ENCODE data around the gene RRP7A.
"Not testable (repeated sequence)": the region's sequence is repeated elsewhere in the genome, so short reads cannot be mapped to it uniquely, and the experiment has no call there.

Gene RRP7A

DNA sequence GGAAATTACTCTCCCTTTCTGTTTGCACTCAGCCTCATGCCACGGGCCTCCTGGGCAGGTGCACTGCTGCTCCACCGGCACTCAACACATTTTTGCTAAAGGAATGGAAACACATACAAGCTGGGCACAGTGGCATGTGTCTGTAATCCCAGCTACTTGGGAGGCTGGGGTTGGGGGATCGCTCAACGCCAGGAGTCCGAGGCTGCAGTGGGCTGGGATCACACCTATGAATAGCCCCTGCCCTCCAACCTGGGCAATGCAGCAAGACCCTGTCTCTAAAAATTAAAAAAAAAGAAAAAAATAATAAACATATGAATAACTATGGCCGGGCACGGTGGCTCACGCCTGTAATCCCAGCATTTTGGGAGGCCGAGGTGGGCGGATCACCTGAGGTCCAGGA, 30.6 kb downstream of the RRP7A start:
- TF ChIP-seq, protein P1, sequence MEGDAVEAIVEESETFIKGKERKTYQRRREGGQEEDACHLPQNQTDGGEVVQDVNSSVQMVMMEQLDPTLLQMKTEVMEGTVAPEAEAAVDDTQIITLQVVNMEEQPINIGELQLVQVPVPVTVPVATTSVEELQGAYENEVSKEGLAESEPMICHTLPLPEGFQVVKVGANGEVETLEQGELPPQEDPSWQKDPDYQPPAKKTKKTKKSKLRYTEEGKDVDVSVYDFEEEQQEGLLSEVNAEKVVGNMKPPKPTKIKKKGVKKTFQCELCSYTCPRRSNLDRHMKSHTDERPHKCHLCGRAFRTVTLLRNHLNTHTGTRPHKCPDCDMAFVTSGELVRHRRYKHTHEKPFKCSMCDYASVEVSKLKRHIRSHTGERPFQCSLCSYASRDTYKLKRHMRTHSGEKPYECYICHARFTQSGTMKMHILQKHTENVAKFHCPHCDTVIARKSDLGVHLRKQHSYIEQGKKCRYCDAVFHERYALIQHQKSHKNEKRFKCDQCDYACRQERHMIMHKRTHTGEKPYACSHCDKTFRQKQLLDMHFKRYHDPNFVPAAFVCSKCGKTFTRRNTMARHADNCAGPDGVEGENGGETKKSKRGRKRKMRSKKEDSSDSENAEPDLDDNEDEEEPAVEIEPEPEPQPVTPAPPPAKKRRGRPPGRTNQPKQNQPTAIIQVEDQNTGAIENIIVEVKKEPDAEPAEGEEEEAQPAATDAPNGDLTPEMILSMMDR (IDR thresholded peaks at IDR 0.05; ENCODE audit: low read length), result no peak
- TF ChIP-seq EZH2 (IDR thresholded peaks at IDR 0.05; ENCODE audit: borderline replicate concordance, low read length), result no peak
- no peak overlapping the region for H3K4me2 ChIP-seq (ENCODE audit: low read length)

DNA sequence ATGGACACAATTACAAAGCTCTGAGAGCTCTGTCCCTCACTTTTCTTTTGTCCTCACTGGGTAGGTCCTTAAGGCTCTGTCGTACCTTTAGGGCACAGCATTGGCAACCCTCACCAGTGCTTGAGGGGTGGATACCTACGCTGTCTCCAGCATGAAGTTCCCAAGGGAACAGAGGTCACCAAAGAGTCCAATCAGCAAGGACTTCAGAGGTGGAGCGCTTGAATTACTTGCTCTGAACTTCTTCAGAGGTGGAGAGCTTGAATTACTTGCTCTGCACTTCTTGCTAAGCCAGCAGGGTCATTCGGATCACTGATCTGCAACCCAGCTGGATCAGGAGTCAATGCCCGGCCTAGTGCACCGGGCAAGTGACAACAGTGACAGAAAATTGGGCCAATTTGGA, 35.1 kb downstream of the RRP7A start:
- H3K27ac ChIP-seq (ENCODE audit: low read depth, low read length, poor library complexity, severe bottlenecking), result no peak overlapping the region
- no peaks in the 10 kb centered on the region for H3K36me3 ChIP-seq (ENCODE audit: insufficient read depth, low read length)
- no peak overlapping the region for H3K9ac ChIP-seq (ENCODE audit: low read length)
- no peak for TF ChIP-seq EZH2 (IDR thresholded peaks at IDR 0.05; ENCODE audit: borderline replicate concordance, low read length)
- TF ChIP-seq, protein P1 (IDR thresholded peaks at IDR 0.05; ENCODE audit: low read length), result no peak
- H3K4me3 ChIP-seq (ENCODE audit: low read depth, low read length, poor library complexity, severe bottlenecking), result no peak overlapping the region
- H3K27me3 ChIP-seq (ENCODE audit: insufficient read depth, low read length), result no peaks in the 10 kb centered on the region
- H3K9me2 ChIP-seq (ENCODE audit: low read depth, low read length), result no peaks in the 10 kb centered on the region
- no peak overlapping the region for H2AFZ ChIP-seq (ENCODE audit: low read length)
- no peaks in the 10 kb centered on the region for H4K20me1 ChIP-seq (ENCODE audit: insufficient read depth, low read length)
- H3K4me1 ChIP-seq (ENCODE audit: insufficient read depth, low read length, severe bottlenecking), result no peaks in the 10 kb centered on the region
- H3F3A ChIP-seq (ENCODE audit: insufficient read depth, low read length), result no peaks in the 10 kb centered on the region
- no peaks in the 10 kb centered on the region for H3K79me2 ChIP-seq (ENCODE audit: insufficient read depth, low read length)
- no peaks in the 10 kb centered on the region for H3K9me3 ChIP-seq (ENCODE audit: low read length)
- no peak overlapping the region for H3K4me2 ChIP-seq (ENCODE audit: low read length)

More for the DNA sequence above, 30.6 kb downstream of the RRP7A start:
- Histone ChIP-seq H2AFZ (ENCODE audit: low read length) (no peak overlapping the region), H3K4me3 (ENCODE audit: low read depth, low read length, poor library complexity, severe bottlenecking) (no peak overlapping the region), H3K27ac (ENCODE audit: low read depth, low read length, poor library complexity, severe bottlenecking) (no peak overlapping the region), H3K9me3 (ENCODE audit: low read length) (no peaks in the 10 kb centered on the region), H3F3A (ENCODE audit: insufficient read depth, low read length) (no peaks in the 10 kb centered on the region), H3K9me2 (ENCODE audit: low read depth, low read length) (no peaks in the 10 kb centered on the region), H3K9ac (ENCODE audit: low read length) (no peak overlapping the region), H3K36me3 (ENCODE audit: insufficient read depth, low read length) (no peaks in the 10 kb centered on the region), H3K4me1 (ENCODE audit: insufficient read depth, low read length, severe bottlenecking) (no peaks in the 10 kb centered on the region), H3K79me2 (ENCODE audit: insufficient read depth, low read length) (no peaks in the 10 kb centered on the region), H3K27me3 (ENCODE audit: insufficient read depth, low read length) (no peaks in the 10 kb centered on the region), H4K20me1 (ENCODE audit: insufficient read depth, low read length) (no peaks in the 10 kb centered on the region)

DNA sequence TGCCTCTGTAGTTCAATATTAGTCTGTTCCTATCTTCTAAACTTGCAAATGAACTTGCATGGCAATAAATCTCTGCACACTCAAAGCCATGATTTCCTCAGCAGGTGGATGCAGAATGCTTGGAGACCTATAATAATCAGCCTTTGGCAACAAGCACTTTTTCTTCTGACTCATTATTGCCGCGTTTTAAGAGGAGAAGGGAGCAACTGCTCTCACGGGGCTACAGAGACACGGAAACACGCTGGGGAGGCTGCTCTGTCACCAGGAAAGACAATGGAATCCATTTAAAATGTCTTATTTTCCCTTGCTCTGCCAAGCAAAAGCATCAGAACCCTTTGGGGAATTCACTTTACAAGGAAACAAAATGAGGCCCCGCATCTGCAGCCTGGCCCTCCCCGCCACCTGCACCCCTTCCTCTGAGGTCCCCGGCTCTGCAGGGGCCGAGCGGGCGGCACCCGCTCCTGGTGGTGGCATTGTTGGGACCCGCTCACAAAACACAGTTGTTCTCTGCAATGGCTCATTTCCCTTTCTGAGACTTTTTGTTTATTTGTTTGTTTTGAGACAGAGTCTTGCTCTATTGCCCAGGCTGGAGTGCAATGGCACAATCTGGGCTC, 35.9 kb downstream of the RRP7A start:
- not testable (repeated sequence) for H3K4me1 ChIP-seq (ENCODE audit: insufficient read depth, low read length, severe bottlenecking); H3K9ac ChIP-seq (ENCODE audit: low read length); H3K36me3 ChIP-seq (ENCODE audit: insufficient read depth, low read length); H2AFZ ChIP-seq (ENCODE audit: low read length); H3K79me2 ChIP-seq (ENCODE audit: insufficient read depth, low read length); H3K9me2 ChIP-seq (ENCODE audit: low read depth, low read length); H3K27me3 ChIP-seq (ENCODE audit: insufficient read depth, low read length); H3K9me3 ChIP-seq (ENCODE audit: low read length); H3K27ac ChIP-seq (ENCODE audit: low read depth, low read length, poor library complexity, severe bottlenecking); H4K20me1 ChIP-seq (ENCODE audit: insufficient read depth, low read length); H3K4me2 ChIP-seq (ENCODE audit: low read length); H3F3A ChIP-seq (ENCODE audit: insufficient read depth, low read length); H3K4me3 ChIP-seq (ENCODE audit: low read depth, low read length, poor library complexity, severe bottlenecking)

DNA sequence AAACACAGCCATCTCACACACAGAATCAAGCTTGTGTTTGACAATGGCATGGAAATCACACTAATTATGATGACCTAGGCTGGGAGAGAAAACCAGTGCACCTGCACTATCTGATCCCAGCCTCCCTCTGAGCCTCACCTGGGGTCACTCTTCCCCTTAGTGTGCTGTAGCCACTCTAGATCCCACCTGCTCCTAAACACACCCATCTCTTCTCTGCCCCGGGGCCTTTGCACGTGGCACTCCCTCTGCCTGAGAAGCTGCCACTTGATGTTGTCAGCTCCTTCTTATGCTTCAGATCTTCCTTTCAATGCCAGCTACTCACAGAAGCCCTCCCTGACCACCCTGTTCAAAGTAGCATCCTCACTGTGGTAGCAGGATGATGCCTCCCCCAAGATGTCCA, 44.5 kb downstream of the RRP7A start:
- H3K27me3 ChIP-seq (ENCODE audit: insufficient read depth, low read length), result peaks cover 6% of the 10 kb centered on the region; the same call in 1 of the 2 replicates
- no peaks in the 10 kb centered on the region for H3K9me2 ChIP-seq (ENCODE audit: low read depth, low read length)
- no peak overlapping the region for H3K27ac ChIP-seq (ENCODE audit: low read depth, low read length, poor library complexity, severe bottlenecking)
- H2AFZ ChIP-seq (ENCODE audit: low read length), result no peak overlapping the region
- H3K4me1 ChIP-seq (ENCODE audit: insufficient read depth, low read length, severe bottlenecking), result no peaks in the 10 kb centered on the region
- no peak overlapping the region for H3K9ac ChIP-seq (ENCODE audit: low read length)
- H3K36me3 ChIP-seq (ENCODE audit: insufficient read depth, low read length), result no peaks in the 10 kb centered on the region
- H3K4me2 ChIP-seq (ENCODE audit: low read length), result no peak overlapping the region
- H3F3A ChIP-seq (ENCODE audit: insufficient read depth, low read length), result no peaks in the 10 kb centered on the region
- no peak overlapping the region for H3K4me3 ChIP-seq (ENCODE audit: low read depth, low read length, poor library complexity, severe bottlenecking)
- H3K79me2 ChIP-seq (ENCODE audit: insufficient read depth, low read length), result no peaks in the 10 kb centered on the region
- H3K9me3 ChIP-seq (ENCODE audit: low read length), result no peaks in the 10 kb centered on the region
- no peak for TF ChIP-seq EZH2 (IDR thresholded peaks at IDR 0.05; ENCODE audit: borderline replicate concordance, low read length)
- TF ChIP-seq, protein P1 (IDR thresholded peaks at IDR 0.05; ENCODE audit: low read length), result no peak
- H4K20me1 ChIP-seq (ENCODE audit: insufficient read depth, low read length), result no peaks in the 10 kb centered on the region

All from OCI-LY1 (cell line).